GM19463 (cell line): ENCODE measurements around the gene UBE3B.

Experiments used
- ATAC-seq: cut with Tn5 transposase; IDR thresholded peaks from one replicate; pipeline ENCODE4 v1.9.1; 2021; ENCODE audit warnings: mild to moderate bottlenecking, moderate library complexity; ENCODE audit not compliant: unreplicated experiment

Gene UBE3B

GRCh38 chr12:109449845-109450532 is 27.4 kb upstream of the UBE3B start:
- ATAC-seq = no peak

- ATAC-seq = no peak
Observed at GRCh38 chr12:109450980-109451379, 26.5 kb upstream of the UBE3B start.

- no peak for ATAC-seq
Observed at GRCh38 chr12:109451400-109451799, 26.0 kb upstream of the UBE3B start.

GRCh38 chr12:109452489-109452888 is 24.9 kb upstream of the UBE3B start:
- ATAC-seq = no peak

GRCh38 chr12:109455706-109456105 is 21.7 kb upstream of the UBE3B start:
- no peak for ATAC-seq

- ATAC-seq = no peak
Observed at GRCh38 chr12:109458086-109458485, 19.3 kb upstream of the UBE3B start.

GRCh38 chr12:109458771-109459208 is 18.6 kb upstream of the UBE3B start:
- no peak for ATAC-seq

- ATAC-seq = no peak
Observed at GRCh38 chr12:109459247-109459646, 18.2 kb upstream of the UBE3B start.

GRCh38 chr12:109460538-109460937 is 16.9 kb upstream of the UBE3B start:
- ATAC-seq = no peak

- ATAC-seq = no peak
Observed at GRCh38 chr12:109461049-109461845, 16.2 kb upstream of the UBE3B start.

GRCh38 chr12:109461846-109462756 is 15.3 kb upstream of the UBE3B start:
- ATAC-seq = no peak

- ATAC-seq = no peak
Observed at GRCh38 chr12:109462868-109463692, 14.4 kb upstream of the UBE3B start.

- ATAC-seq = no peak
Observed at GRCh38 chr12:109463756-109464155, 13.7 kb upstream of the UBE3B start.

GRCh38 chr12:109464642-109465351 is 12.6 kb upstream of the UBE3B start:
- no peak for ATAC-seq

GRCh38 chr12:109466305-109466704 is 11.1 kb upstream of the UBE3B start:
- no peak for ATAC-seq

- no peak for ATAC-seq
Observed at GRCh38 chr12:109466821-109467220, 10.6 kb upstream of the UBE3B start.

- ATAC-seq = no peak
Observed at GRCh38 chr12:109467978-109468676, 9.3 kb upstream of the UBE3B start.

- ATAC-seq = no peak
Observed at GRCh38 chr12:109469517-109469916, 7.9 kb upstream of the UBE3B start.

- no peak for ATAC-seq
Observed at GRCh38 chr12:109473006-109473405, 4.4 kb upstream of the UBE3B start.
